ENCODE measurements around the gene CYP27C1.

Gene CYP27C1

DNA sequence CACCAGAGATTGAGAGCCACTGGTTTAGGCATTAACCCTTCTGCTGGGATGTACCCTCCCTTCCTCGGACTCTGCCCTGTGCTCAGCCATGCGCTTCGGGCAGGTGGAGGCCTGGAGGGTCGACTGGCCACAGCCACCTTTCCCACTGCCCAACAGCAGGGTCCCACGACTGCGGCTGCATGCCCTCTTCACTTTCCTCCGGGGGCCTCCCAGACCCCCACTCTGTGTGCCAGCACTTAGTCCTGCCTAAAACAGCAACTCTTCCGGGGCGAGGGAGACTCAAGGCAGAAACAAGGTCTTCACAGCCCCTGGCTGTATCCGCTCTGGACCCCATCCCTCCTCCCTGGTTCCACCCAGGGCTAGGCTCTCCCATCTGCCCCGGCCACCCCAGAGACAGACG is 81.8 kb downstream of the CYP27C1 start:
- Histone ChIP-seq H3K27ac (ENCODE audit: insufficient read depth in 1 of 2, low read depth in 1 of 2, low read length in 2 of 2, poor library complexity in 1 of 2, severe bottlenecking in 2 of 2) (no peak overlapping the region), H3K27me3 (replicated peaks in 2 of 5; ENCODE audit: control insufficient read depth in 4 of 5, insufficient read depth in 5 of 5, low read length in 4 of 5) (no peaks in the 10 kb centered on the region), H3K9me3 (ENCODE audit: control extremely low read depth in 1 of 5, control insufficient read depth in 4 of 5, insufficient read depth in 2 of 5, low read depth in 1 of 5, low read length in 4 of 5) (peaks cover 0 to 11% (median 0%) of the 10 kb centered on the region in 5 experiments), H3K4me1 (ENCODE audit: control extremely low read depth in 1 of 4, control insufficient read depth in 4 of 4, insufficient read depth in 4 of 4, low read length in 3 of 4) (peaks cover 2 to 26% (median 4%) of the 10 kb centered on the region in 4 experiments), H3K36me3 (ENCODE audit: control insufficient read depth in 4 of 4, insufficient read depth in 4 of 4, low read length in 3 of 4) (no peaks in the 10 kb centered on the region), H3K4me3 (ENCODE audit: control insufficient read depth in 1 of 7, extremely low read depth in 1 of 7, insufficient read depth in 4 of 7, low read depth in 2 of 7, low read length in 6 of 7) (no peak overlapping the region)
- WGBS (ENCODE audit: insufficient coverage) = 100% methylated on average over 7 of the region's 12 CpGs
- POLR2A ChIA-PET = no interaction called here
- no peak for DNase-seq
- CTCF ChIA-PET = no interaction called here

DNA sequence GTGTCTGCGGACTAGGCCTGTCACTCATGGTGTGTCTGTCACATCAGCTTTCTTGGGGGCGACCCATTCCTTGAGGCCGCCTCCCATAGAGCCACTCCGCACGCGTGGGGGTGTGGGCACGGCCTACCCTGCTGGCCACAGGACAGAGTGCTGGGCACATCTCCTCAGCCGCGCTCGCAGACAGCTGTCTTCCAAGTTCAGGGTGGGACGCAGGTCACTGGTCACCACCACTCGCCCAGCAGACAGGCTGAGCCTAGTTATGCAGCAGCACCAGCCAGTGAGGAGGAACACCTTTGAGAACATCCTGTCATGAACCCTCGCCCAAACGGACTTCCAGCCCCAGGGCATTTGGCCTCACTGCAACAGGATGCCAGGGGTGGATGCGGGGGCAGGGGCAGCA is 82.4 kb downstream of the CYP27C1 start:
- Histone ChIP-seq H3K4me1 (ENCODE audit: control extremely low read depth in 1 of 4, control insufficient read depth in 4 of 4, insufficient read depth in 4 of 4, low read length in 3 of 4) (peaks cover 2 to 29% (median 4%) of the 10 kb centered on the region in 4 experiments), H3K27ac (ENCODE audit: insufficient read depth in 1 of 2, low read depth in 1 of 2, low read length in 2 of 2, poor library complexity in 1 of 2, severe bottlenecking in 2 of 2) (no peak overlapping the region), H3K9me3 (ENCODE audit: control extremely low read depth in 1 of 5, control insufficient read depth in 4 of 5, insufficient read depth in 2 of 5, low read depth in 1 of 5, low read length in 4 of 5) (peaks cover 0 to 11% (median 0%) of the 10 kb centered on the region in 5 experiments), H3K4me3 (ENCODE audit: control insufficient read depth in 1 of 7, extremely low read depth in 1 of 7, insufficient read depth in 4 of 7, low read depth in 2 of 7, low read length in 6 of 7) (no peak overlapping the region), H3K36me3 (ENCODE audit: control insufficient read depth in 4 of 4, insufficient read depth in 4 of 4, low read length in 3 of 4) (no peaks in the 10 kb centered on the region), H3K27me3 (replicated peaks in 2 of 5; ENCODE audit: control insufficient read depth in 4 of 5, insufficient read depth in 5 of 5, low read length in 4 of 5) (no peaks in the 10 kb centered on the region)
- ChIA-PET CTCF (no interaction called here), POLR2A (no interaction called here)
- DNase-seq = no peak
- WGBS (ENCODE audit: insufficient coverage) = 99% methylated on average over 15 of the region's 15 CpGs

DNA sequence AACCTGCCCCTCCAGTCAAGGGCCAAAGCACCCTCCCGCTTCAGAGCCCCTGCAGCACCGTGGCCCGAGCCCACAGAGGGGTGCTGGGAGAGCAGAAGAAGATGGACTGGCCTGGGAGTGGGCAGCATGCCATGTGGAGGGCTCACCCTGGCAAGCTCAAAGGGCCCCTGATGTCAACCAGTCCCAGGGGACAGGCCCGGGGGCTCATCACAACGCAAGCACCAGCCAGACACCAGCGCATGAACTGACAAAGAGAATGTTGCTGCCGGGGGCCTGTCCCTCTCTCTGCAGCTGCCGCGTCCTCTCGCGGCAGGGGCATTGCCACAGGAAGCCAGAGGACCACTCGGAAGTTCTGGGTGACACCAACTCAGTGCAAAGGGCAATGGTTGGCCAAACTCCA is 82.9 kb downstream of the CYP27C1 start:
- Histone ChIP-seq H3K4me1 (ENCODE audit: control extremely low read depth in 1 of 4, control insufficient read depth in 4 of 4, insufficient read depth in 4 of 4, low read length in 3 of 4) (peaks cover 2 to 29% (median 4%) of the 10 kb centered on the region in 4 experiments), H3K36me3 (ENCODE audit: control insufficient read depth in 4 of 4, insufficient read depth in 4 of 4, low read length in 3 of 4) (no peaks in the 10 kb centered on the region), H3K27ac (ENCODE audit: insufficient read depth in 1 of 2, low read depth in 1 of 2, low read length in 2 of 2, poor library complexity in 1 of 2, severe bottlenecking in 2 of 2) (no peak overlapping the region), H3K27me3 (replicated peaks in 2 of 5; ENCODE audit: control insufficient read depth in 4 of 5, insufficient read depth in 5 of 5, low read length in 4 of 5) (no peaks in the 10 kb centered on the region), H3K4me3 (ENCODE audit: control insufficient read depth in 1 of 7, extremely low read depth in 1 of 7, insufficient read depth in 4 of 7, low read depth in 2 of 7, low read length in 6 of 7) (no peak overlapping the region), H3K9me3 (ENCODE audit: control extremely low read depth in 1 of 5, control insufficient read depth in 4 of 5, insufficient read depth in 2 of 5, low read depth in 1 of 5, low read length in 4 of 5) (peaks cover 0 to 11% (median 0%) of the 10 kb centered on the region in 5 experiments)
- CTCF ChIA-PET = interaction anchor here (1.2 kb wide), 1 partner anchor 9 kb away, joined by 3 read pairs; no protein-coding TSS in a partner anchor
- WGBS (ENCODE audit: insufficient coverage) = 97% methylated on average over 12 of the region's 12 CpGs
- POLR2A ChIA-PET = no interaction called here
- DNase-seq = no peak

DNA sequence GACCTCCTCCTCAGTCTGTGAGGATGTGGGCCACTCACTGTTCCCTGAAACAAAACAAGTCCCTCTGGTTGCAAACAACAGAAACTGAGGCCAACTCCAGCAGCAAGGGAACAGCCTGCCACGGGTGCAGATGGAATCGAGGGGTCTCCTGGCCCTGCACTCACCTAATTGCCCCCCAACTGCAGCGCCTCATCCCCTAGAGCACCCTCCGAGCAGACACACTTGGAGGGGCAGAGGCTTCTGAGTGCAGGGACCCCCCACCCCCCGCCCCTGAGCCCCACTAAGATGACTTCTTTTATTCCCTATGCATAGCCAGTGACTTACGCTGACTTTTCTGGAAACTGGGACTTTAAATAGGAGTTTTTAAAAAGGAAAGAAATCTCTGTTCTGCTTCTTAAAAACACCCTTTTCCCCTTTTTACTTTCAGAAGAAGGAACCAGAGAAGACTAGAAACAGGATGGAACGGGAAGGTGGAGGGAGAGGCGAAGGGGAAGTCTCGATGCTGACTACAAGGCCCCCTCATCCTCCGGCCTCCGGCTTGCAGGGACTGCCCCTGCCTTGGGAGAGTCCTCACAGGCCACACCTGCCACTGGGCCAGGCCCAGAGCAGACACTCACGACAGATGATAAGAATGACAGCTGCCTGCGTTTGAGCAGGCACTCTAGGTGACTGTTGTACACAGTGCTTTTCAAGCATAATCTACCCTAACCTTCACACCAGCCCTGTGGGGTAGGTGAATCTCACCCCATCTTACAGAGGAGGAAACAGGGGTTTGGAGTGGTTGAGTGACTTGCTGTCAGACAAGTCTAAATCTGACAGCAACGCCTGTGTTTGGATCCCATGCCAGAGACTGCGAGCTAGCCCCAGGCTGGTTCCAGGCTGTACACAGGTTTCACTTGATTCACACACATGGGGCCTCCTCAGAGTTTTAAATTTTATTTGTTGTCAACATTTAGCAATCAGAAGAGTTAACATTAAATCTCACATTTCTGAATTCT is 85.0 kb downstream of the CYP27C1 start:
- ChIA-PET POLR2A (no interaction called here), CTCF (interaction anchor here (1.4 kb wide), 1 partner anchor 10 kb away, joined by 5 read pairs; no protein-coding TSS in a partner anchor)
- H3K9me3 ChIP-seq (ENCODE audit: control extremely low read depth in 1 of 5, control insufficient read depth in 4 of 5, insufficient read depth in 2 of 5, low read depth in 1 of 5, low read length in 4 of 5) = peaks cover 0 to 5% (median 0%) of the 10 kb centered on the region in 5 experiments
- DNase-seq = no peak
- peaks cover 2 to 23% (median 4%) of the 10 kb centered on the region in 4 experiments for H3K4me1 ChIP-seq (ENCODE audit: control extremely low read depth in 1 of 4, control insufficient read depth in 4 of 4, insufficient read depth in 4 of 4, low read length in 3 of 4)
- no peak overlapping the region for H3K4me3 ChIP-seq (ENCODE audit: control insufficient read depth in 1 of 7, extremely low read depth in 1 of 7, insufficient read depth in 4 of 7, low read depth in 2 of 7, low read length in 6 of 7)
- H3K27ac ChIP-seq (ENCODE audit: insufficient read depth in 1 of 2, low read depth in 1 of 2, low read length in 2 of 2, poor library complexity in 1 of 2, severe bottlenecking in 2 of 2) = no peak overlapping the region
- WGBS (ENCODE audit: insufficient coverage) = 66% methylated on average over 11 of the region's 15 CpGs
- no peaks in the 10 kb centered on the region for H3K36me3 ChIP-seq (ENCODE audit: control insufficient read depth in 4 of 4, insufficient read depth in 4 of 4, low read length in 3 of 4)
- no peaks in the 10 kb centered on the region for H3K27me3 ChIP-seq (replicated peaks in 2 of 5; ENCODE audit: control insufficient read depth in 4 of 5, insufficient read depth in 5 of 5, low read length in 4 of 5)

DNA sequence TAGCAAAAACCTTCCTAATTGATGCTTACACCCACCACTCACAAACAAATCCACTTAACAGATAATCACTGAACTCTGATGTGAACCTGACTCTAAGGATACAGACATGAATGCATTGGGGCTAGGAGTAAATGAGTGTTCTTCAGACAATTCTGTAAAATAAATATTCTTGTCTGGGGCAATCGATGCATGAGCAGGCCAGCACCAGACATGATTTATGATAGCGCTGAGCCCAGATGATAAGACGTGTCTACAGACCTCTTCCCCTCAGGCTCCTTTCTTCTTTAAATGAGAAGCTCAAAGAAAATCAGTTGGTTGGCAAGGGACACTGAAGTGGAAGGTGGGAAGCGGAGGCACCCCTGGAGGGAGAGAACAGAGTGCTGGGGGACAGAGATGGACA is 85.9 kb downstream of the CYP27C1 start:
- H3K27ac ChIP-seq (ENCODE audit: insufficient read depth in 1 of 2, low read depth in 1 of 2, low read length in 2 of 2, poor library complexity in 1 of 2, severe bottlenecking in 2 of 2) = no peak overlapping the region
- H3K9me3 ChIP-seq (ENCODE audit: control extremely low read depth in 1 of 5, control insufficient read depth in 4 of 5, insufficient read depth in 2 of 5, low read depth in 1 of 5, low read length in 4 of 5) = peaks cover 0 to 4% (median 0%) of the 10 kb centered on the region in 5 experiments
- ChIA-PET CTCF (no interaction called here), POLR2A (no interaction called here)
- 76% methylated on average over 4 of the region's 4 CpGs for WGBS (ENCODE audit: insufficient coverage)
- no peaks in the 10 kb centered on the region for H3K36me3 ChIP-seq (ENCODE audit: control insufficient read depth in 4 of 4, insufficient read depth in 4 of 4, low read length in 3 of 4)
- H3K4me1 ChIP-seq (ENCODE audit: control extremely low read depth in 1 of 4, control insufficient read depth in 4 of 4, insufficient read depth in 4 of 4, low read length in 3 of 4) = peaks cover 0 to 19% (median 3%) of the 10 kb centered on the region in 4 experiments
- no peak for DNase-seq
- no peak overlapping the region for H3K4me3 ChIP-seq (ENCODE audit: control insufficient read depth in 1 of 7, extremely low read depth in 1 of 7, insufficient read depth in 4 of 7, low read depth in 2 of 7, low read length in 6 of 7)
- no peaks in the 10 kb centered on the region for H3K27me3 ChIP-seq (replicated peaks in 2 of 5; ENCODE audit: control insufficient read depth in 4 of 5, insufficient read depth in 5 of 5, low read length in 4 of 5)
